ENCODE results near the gene CLEC4F. TPM values are rescaled to one million over a fixed set of nuclear protein-coding genes. Genes with fewer than 3 reads are reported as not detected.

Gene CLEC4F
- total RNA-seq, 1 experiment from 2014 or later = not detected

GRCh38 chr2:70833246-70833645, 12.8 kb upstream of the CLEC4F start:
- Mint-ChIP-seq H3K36me3 (no peaks in the 10 kb centered on the region), H3K4me3 (no peak overlapping the region), H3K9me3 (peaks cover 6% of the 10 kb centered on the region; the same call in 1 of the 2 replicates), H3K27me3 (ENCODE audit: low read depth) (peaks cover 30% of the 10 kb centered on the region), H3K27ac (no peak overlapping the region), H3K4me1 (peaks cover 7% of the 10 kb centered on the region)
- no peak for DNase-seq (ENCODE audit: low spot score)
- ATAC-seq = no peak
- TF ChIP-seq ZNF232 (CRISPR knock-in tag; IDR thresholded peaks at IDR 0.05) (no peak), CREM (CRISPR knock-in tag; IDR thresholded peaks at IDR 0.05) (no peak), ERG (CRISPR knock-in tag; IDR thresholded peaks at IDR 0.05) (no peak), MAX (CRISPR knock-in tag; IDR thresholded peaks at IDR 0.05) (no peak), PREB (CRISPR knock-in tag; IDR thresholded peaks at IDR 0.05; ENCODE audit: borderline replicate concordance) (no peak), ATF2 (CRISPR knock-in tag; IDR thresholded peaks at IDR 0.05; ENCODE audit: borderline replicate concordance, low read depth) (no peak), ZNF263 (CRISPR knock-in tag; IDR thresholded peaks at IDR 0.05; ENCODE audit: low read depth) (no peak), HMGA2 (CRISPR knock-in tag; IDR thresholded peaks at IDR 0.05) (no peak), ZNF121 (CRISPR knock-in tag; IDR thresholded peaks at IDR 0.05) (no peak)
- TF ChIP-seq, protein P1, sequence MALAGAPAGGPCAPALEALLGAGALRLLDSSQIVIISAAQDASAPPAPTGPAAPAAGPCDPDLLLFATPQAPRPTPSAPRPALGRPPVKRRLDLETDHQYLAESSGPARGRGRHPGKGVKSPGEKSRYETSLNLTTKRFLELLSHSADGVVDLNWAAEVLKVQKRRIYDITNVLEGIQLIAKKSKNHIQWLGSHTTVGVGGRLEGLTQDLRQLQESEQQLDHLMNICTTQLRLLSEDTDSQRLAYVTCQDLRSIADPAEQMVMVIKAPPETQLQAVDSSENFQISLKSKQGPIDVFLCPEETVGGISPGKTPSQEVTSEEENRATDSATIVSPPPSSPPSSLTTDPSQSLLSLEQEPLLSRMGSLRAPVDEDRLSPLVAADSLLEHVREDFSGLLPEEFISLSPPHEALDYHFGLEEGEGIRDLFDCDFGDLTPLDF (CRISPR knock-in tag; IDR thresholded peaks at IDR 0.05) = no peak
- ChIA-PET CTCF (no interaction called here), POLR2A (interaction anchor here (0.6 kb wide), 1 partner anchor 1172 kb away, joined by 4 read pairs; no protein-coding TSS in a partner anchor)

DNA sequence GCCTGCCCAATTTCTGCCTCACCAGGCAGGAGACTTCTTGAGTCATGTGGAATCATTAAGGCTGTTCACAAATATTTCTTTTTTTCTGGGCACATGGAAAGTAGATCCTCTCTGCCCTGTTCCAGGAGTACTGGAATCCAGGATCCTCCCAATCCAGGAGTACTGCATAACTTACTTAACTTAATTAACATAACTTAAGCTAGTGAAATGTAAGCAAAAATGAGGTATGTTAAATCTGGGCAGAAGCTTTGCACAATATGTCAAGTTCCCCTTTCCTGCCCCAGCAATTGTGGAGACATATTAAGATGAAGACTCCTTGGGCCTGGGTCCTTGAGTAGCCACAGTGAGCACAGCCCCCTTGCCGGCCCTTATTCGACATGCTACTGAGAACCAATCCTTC, 12.0 kb upstream of the CLEC4F start:
- ChIA-PET CTCF (no interaction called here), POLR2A (no interaction called here)
- H3K27me3 Mint-ChIP-seq (ENCODE audit: low read depth) = peaks cover 30% of the 10 kb centered on the region
- TF ChIP-seq, protein P2, sequence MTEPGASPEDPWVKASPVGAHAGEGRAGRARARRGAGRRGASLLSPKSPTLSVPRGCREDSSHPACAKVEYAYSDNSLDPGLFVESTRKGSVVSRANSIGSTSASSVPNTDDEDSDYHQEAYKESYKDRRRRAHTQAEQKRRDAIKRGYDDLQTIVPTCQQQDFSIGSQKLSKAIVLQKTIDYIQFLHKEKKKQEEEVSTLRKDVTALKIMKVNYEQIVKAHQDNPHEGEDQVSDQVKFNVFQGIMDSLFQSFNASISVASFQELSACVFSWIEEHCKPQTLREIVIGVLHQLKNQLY (CRISPR knock-in tag; IDR thresholded peaks at IDR 0.05) = no peak
- TF ChIP-seq TEAD4 (CRISPR knock-in tag; IDR thresholded peaks at IDR 0.05) (no peak), AR (CRISPR knock-in tag; IDR thresholded peaks at IDR 0.05) (no peak), ATF2 (CRISPR knock-in tag; IDR thresholded peaks at IDR 0.05; ENCODE audit: borderline replicate concordance, low read depth) (no peak)
- H3K9me3 Mint-ChIP-seq = peaks cover 6% of the 10 kb centered on the region; the same call in 1 of the 2 replicates
- H3K4me3 Mint-ChIP-seq = no peak overlapping the region
- DNase-seq (ENCODE audit: low spot score) (no peak), ATAC-seq (no peak)
- no peaks in the 10 kb centered on the region for H3K36me3 Mint-ChIP-seq
- H3K4me1 Mint-ChIP-seq = peaks cover 15% of the 10 kb centered on the region
- no peak overlapping the region for H3K27ac Mint-ChIP-seq

Data from WTC11 (cell line).